Panc1 (cell line): ENCODE data around the gene DTHD1.

Experiments used
- CTCF ChIP-seq: fragments of 450-650 bp; IDR thresholded peaks from 2 replicates; pipeline ENCODE4 v1.5.1; 2017; ENCODE audit warnings: mild to moderate bottlenecking
- POLR2AphosphoS5 ChIP-seq: IDR thresholded peaks from 2 replicates; pipeline ENCODE4 v1.6.1; 2012; ENCODE audit warnings: mild to moderate bottlenecking, low read depth, low read length, moderate library complexity
- REST ChIP-seq, 2 experiments: IDR thresholded peaks; 2 replicates each; pipeline ENCODE4 v1.6.1; 2011 to 2012; ENCODE audit warnings: low read depth in 2 of 2, control low read depth in 1 of 2, low read length in 1 of 2, mild to moderate bottlenecking in 1 of 2, moderate library complexity in 1 of 2; ENCODE audit not compliant: insufficient read depth in 1 of 2
- SIN3A ChIP-seq: IDR thresholded peaks from 2 replicates; pipeline ENCODE4 v1.6.1; 2012; ENCODE audit warnings: low read depth, mild to moderate bottlenecking, low read length, moderate library complexity, borderline replicate concordance; ENCODE audit not compliant: insufficient read depth

DNA sequence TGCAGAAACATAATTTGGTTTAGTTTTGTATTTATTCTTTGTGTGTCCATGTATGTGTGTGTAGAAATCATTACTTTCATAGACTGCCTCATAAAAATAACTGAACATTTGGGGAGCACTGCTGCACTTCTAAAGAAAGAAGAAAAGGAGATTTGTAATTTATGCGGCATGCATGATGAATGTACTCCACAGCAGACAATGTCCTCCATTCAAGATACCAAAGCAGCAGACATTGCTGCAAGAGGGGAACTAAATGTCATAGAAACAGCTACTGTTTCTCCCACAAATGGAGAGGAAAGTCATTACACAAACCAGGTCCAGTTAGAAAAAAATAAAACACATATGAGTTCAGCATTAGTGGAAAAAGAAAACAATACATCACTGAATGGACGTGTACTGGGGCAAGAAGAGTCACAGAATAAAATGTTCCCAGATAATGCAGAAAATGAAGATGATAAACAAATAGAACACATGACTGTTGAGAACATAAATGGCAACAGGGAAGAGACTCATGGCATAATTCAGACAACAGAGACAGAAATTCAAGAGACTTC, 2.6 kb downstream of the DTHD1 start:
- TF ChIP-seq POLR2AphosphoS5 (no peak), CTCF (no peak), REST (IDR thresholded peaks at IDR 0.05; ENCODE audit: insufficient read depth in 1 of 2, low read depth in 2 of 2, low read length in 1 of 2) (no peak), SIN3A (no peak)
